ENCODE measurements around the gene UMOD.

DNA sequence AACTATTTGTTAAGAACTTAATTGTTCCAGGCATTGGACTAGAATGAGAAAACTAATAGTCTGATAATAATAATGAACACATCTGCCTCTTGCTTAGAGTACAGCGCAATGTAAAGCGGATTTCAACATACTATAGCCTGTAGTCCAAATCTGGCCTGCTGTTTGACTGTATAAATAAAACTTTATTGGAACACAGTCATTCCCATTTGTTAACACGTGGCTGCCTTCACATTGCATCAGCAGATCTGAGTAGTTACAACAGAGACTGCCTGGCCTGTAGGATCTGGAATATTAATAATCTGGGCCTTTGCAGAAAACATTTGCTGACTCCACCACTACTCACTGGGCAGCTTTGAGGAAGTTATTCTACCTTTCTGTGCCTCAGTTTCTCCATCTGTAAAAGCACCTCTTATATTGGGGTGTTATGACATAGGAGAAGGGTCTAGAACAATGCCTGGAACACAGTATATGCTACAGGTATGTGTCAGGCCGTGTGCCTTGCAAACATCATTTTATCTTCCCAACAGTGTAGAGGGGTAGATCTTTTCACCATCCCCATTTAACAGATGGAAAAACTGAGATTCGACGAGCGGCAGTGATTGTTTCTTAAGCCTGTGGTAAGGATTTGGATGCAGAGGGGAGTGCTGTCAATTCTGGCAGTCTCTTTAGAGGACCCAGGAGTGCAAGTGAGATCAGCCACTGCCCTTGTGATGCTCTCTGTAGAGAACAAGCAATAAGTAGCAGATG, 29.9 kb upstream of the UMOD start:
- TF ChIP-seq, protein P1, sequence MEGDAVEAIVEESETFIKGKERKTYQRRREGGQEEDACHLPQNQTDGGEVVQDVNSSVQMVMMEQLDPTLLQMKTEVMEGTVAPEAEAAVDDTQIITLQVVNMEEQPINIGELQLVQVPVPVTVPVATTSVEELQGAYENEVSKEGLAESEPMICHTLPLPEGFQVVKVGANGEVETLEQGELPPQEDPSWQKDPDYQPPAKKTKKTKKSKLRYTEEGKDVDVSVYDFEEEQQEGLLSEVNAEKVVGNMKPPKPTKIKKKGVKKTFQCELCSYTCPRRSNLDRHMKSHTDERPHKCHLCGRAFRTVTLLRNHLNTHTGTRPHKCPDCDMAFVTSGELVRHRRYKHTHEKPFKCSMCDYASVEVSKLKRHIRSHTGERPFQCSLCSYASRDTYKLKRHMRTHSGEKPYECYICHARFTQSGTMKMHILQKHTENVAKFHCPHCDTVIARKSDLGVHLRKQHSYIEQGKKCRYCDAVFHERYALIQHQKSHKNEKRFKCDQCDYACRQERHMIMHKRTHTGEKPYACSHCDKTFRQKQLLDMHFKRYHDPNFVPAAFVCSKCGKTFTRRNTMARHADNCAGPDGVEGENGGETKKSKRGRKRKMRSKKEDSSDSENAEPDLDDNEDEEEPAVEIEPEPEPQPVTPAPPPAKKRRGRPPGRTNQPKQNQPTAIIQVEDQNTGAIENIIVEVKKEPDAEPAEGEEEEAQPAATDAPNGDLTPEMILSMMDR (conservative IDR thresholded peaks at IDR 0.05), result no peak
- TF ChIP-seq ZFX (IDR thresholded peaks at IDR 0.05), result no peak

All from C4-2B (cell line).